B cell (primary cell): ENCODE measurements around the gene SULT1C4. TPM values are rescaled to one million over a fixed set of nuclear protein-coding genes. Genes with fewer than 3 reads are reported as not detected.

Experiments
- ATAC-seq: fragments of 200-7000 bp; cut with Tn5 transposase; one replicate; pipeline ENCODE4 v1.10.0; 2021; ENCODE audit warnings: low read depth, mild to moderate bottlenecking, moderate number of reproducible peaks, moderate library complexity
- CTCF ChIA-PET: fragments of 350-600 bp; sonication (Branson Sonifier 250); formaldehyde crosslinking; loops from one replicate; lab custom pipeline; 2021; ENCODE audit warnings: antibody characterized with exemption, inconsistent platforms; lab: Charles Lee
- POLR2A ChIA-PET: fragments of 350-600 bp; sonication (Branson Sonifier 250); formaldehyde crosslinking; loops from one replicate; lab custom pipeline; 2021; ENCODE audit warnings: antibody characterized with exemption; lab: Charles Lee
- DNase-seq: peaks from one replicate; pipeline ENCODE4 v3.0.0; 2013
- H2AFZ ChIP-seq: 2 replicates; pipeline ENCODE4 v1.6.1; 2012; ENCODE audit warnings: mild to moderate bottlenecking, low read depth, low read length; ENCODE audit not compliant: insufficient read depth, poor library complexity, severe bottlenecking
- H3K27ac ChIP-seq, 2 donors: 1 replicate in 1 of 2; 2 replicates in 1 of 2; pipeline ENCODE4 v1.5.1; 2012 to 2013; ENCODE audit warnings: low read length in 2 of 2, mild to moderate bottlenecking in 2 of 2, moderate library complexity in 1 of 2
- H3K27me3 ChIP-seq, 4 experiments: fragments of 200-600 bp in 1 of 4; sonication (generic) in 1 of 4; replicated peaks in 1 of 4; 1 replicate in 2 of 4; 2 replicates in 2 of 4; pipeline versions ENCODE4 v1.6.1 to v1.7.0; 2013 to 2016; ENCODE audit warnings: low read length in 3 of 4, mild to moderate bottlenecking in 2 of 4, mixed read lengths in 1 of 4, moderate library complexity in 1 of 4; ENCODE audit not compliant: insufficient read depth in 4 of 4, control insufficient read depth in 3 of 4; ENCODE audit errors: control extremely low read depth in 1 of 4
- H3K36me3 ChIP-seq, 2 experiments: replicated peaks in 1 of 2; 1 replicate in 1 of 2; 2 replicates in 1 of 2; pipeline versions ENCODE4 v1.6.1 to v1.7.1; 2013; ENCODE audit warnings: low read length in 1 of 2; ENCODE audit not compliant: insufficient read depth in 2 of 2, control insufficient read depth in 1 of 2; ENCODE audit errors: control extremely low read depth in 1 of 2, extremely low read depth in 1 of 2
- H3K4me1 ChIP-seq, 2 donors: fragments of 200-600 bp in 1 of 2; sonication (generic) in 1 of 2; 1 replicate in 1 of 2; 2 replicates in 1 of 2; pipeline versions ENCODE4 v1.5.1 to v1.6.1; 2013 to 2017; ENCODE audit warnings: low read length in 2 of 2; ENCODE audit not compliant: control insufficient read depth in 2 of 2, insufficient read depth in 2 of 2
- H3K4me2 ChIP-seq: replicated peaks from 2 replicates; pipeline ENCODE3; 2012; ENCODE audit warnings: mild to moderate bottlenecking, low read depth, low read length; ENCODE audit not compliant: poor library complexity, severe bottlenecking
- H3K4me3 ChIP-seq, 5 experiments: fragments of 200-600 bp in 1 of 5; sonication (generic) in 1 of 5; 1 replicate in 3 of 5; 2 replicates in 2 of 5; pipeline versions ENCODE4 v1.5.1 to v1.7.0; 2011 to 2016; ENCODE audit warnings: low read length in 4 of 5, mild to moderate bottlenecking in 4 of 5, low read depth in 2 of 5, control low read depth in 1 of 5, moderate library complexity in 1 of 5; ENCODE audit not compliant: insufficient read depth in 1 of 5; ENCODE audit errors: control extremely low read depth in 1 of 5, extremely low read depth in 1 of 5
- H3K79me2 ChIP-seq: fragments of 200-600 bp; sonication (generic); one replicate; pipeline ENCODE4 v1.6.0; 2016; ENCODE audit warnings: low read length; ENCODE audit not compliant: control insufficient read depth, insufficient read depth
- H3K9ac ChIP-seq: fragments of 200-600 bp; sonication (generic); 2 replicates; pipeline ENCODE4 v1.6.1; 2017; ENCODE audit warnings: mild to moderate bottlenecking, low read length, moderate library complexity
- H3K9me3 ChIP-seq, 3 donors: one replicate each; pipeline versions ENCODE4 v1.6.1 to v1.7.1; 2013; ENCODE audit warnings: low read length in 2 of 3; ENCODE audit not compliant: control insufficient read depth in 2 of 3, insufficient read depth in 1 of 3; ENCODE audit errors: control extremely low read depth in 1 of 3
- H4K20me1 ChIP-seq: 2 replicates; pipeline ENCODE4 v1.6.0; 2012; ENCODE audit warnings: mild to moderate bottlenecking, low read length; ENCODE audit not compliant: insufficient read depth, control insufficient read depth, poor library complexity, severe bottlenecking
- H3K27ac Mint-ChIP-seq: one replicate; pipeline ENCODE4 v1.8.0; 2021; ENCODE audit warnings: mixed read lengths
- H3K27me3 Mint-ChIP-seq: one replicate; pipeline ENCODE4 v1.8.0; 2021; ENCODE audit warnings: mixed read lengths
- H3K4me1 Mint-ChIP-seq: one replicate; pipeline ENCODE4 v1.8.0; 2021; ENCODE audit warnings: mixed read lengths
- H3K4me3 Mint-ChIP-seq: one replicate; pipeline ENCODE4 v1.8.0; 2021; ENCODE audit warnings: mixed read lengths
- H3K9me3 Mint-ChIP-seq: one replicate; pipeline ENCODE4 v1.8.0; 2022; ENCODE audit warnings: mixed read lengths; ENCODE audit not compliant: insufficient read depth
- EZH2 ChIP-seq: IDR thresholded peaks from 2 replicates; pipeline ENCODE4 v1.6.1; 2012; ENCODE audit warnings: borderline replicate concordance, low read depth, mild to moderate bottlenecking, moderate library complexity, low read length; ENCODE audit not compliant: insufficient read depth, poor library complexity, severe bottlenecking
- WGBS: methylation state at CpG from one replicate; pipeline ENCODE4 v1.1.5; 2013; ENCODE audit warnings: missing lambda C conversion rate; ENCODE audit not compliant: insufficient coverage; 5-methylcytosine and 5-hydroxymethylcytosine counted together
- intact Hi-C: fragments of 100-400 bp; cut with micrococcal nuclease; formaldehyde crosslinking; loops from one replicate; pipeline ENCODE4 v1.10.0; 2022
- polyA plus RNA-seq: library from polyadenylated mRNA; depleted of rRNA; stranded (reverse); fragments of >200 nt; gene quantifications from 2 replicates; pipeline ENCODE4 v1.2.3, GENCODE V29; 2012
- total RNA-seq, 2 donors: library from RNA; stranded (reverse); fragments of 120-200 nt in 1 of 2; gene quantifications; 1 replicate in 1 of 2; 2 replicates in 1 of 2; pipeline versions ENCODE4 v1.2.3 to v1.2.4, GENCODE V29; 2013 to 2022
- TF ChIP-seq, protein P1 (sequence below): fragments of 200-600 bp; IDR thresholded peaks from one replicate; pipeline ENCODE4 v1.8.0; 2022; ENCODE audit warnings: antibody characterized with exemption, mild to moderate bottlenecking

Gene SULT1C4
- total and polyA plus RNA-seq, 2 donors (not counting 1 experiment from before 2014, with no cell fraction given) = not detected

DNA sequence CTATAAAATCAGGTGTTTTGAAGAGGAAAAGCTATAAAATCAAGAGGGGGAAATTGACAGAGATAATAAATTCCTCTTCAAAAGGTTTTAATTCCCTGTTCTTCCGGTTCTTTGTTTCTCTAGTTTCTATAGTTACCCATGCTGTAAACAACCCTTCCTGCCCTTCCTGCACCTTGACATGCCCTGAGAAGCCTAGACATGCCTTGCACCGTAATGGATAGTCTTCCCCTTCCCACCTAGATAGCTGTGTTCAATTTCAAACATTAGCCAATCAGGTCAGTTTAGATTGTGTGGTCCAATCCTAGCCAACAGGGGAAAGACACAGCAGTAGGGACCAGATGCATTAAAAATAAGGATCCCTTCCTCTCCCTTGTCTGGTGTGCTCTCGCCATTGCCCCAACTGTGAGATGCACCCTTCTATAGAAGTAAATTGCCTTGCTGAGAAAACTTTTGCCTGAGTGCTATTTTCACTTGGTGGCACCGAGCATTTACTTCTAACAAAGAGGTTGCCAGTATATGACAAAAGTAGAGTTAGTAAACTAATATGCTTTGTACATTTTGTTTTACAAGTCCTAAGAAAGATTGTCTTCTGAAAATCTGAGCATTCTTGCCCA is 27.1 kb downstream of the SULT1C4 start:
- ATAC-seq (no peak), DNase-seq (no peak)
- Histone ChIP-seq H3K4me3 (no peak overlapping the region), H3K27me3 (peaks cover 0 to 2% (median 0%) of the 10 kb centered on the region in 4 experiments), H3K36me3 (no peaks in the 10 kb centered on the region), H3K79me2 (no peaks in the 10 kb centered on the region), H3K9ac (no peak overlapping the region), H3K4me1 (no peaks in the 10 kb centered on the region), H3K4me2 (no peak overlapping the region), H4K20me1 (no peaks in the 10 kb centered on the region), H2AFZ (no peak overlapping the region), H3K9me3 (peaks cover 0 to 19% (median 12%) of the 10 kb centered on the region in 3 donors), H3K27ac (no peak overlapping the region)
- Mint-ChIP-seq H3K27ac (no peak overlapping the region), H3K4me1 (no peaks in the 10 kb centered on the region), H3K27me3 (peaks cover 15% of the 10 kb centered on the region), H3K4me3 (no peak overlapping the region), H3K9me3 (peaks cover 10% of the 10 kb centered on the region)
- intact Hi-C loops = no loop called here
- CTCF ChIA-PET = no interaction called here
- TF ChIP-seq EZH2 = no peak
- TF ChIP-seq, protein P1, sequence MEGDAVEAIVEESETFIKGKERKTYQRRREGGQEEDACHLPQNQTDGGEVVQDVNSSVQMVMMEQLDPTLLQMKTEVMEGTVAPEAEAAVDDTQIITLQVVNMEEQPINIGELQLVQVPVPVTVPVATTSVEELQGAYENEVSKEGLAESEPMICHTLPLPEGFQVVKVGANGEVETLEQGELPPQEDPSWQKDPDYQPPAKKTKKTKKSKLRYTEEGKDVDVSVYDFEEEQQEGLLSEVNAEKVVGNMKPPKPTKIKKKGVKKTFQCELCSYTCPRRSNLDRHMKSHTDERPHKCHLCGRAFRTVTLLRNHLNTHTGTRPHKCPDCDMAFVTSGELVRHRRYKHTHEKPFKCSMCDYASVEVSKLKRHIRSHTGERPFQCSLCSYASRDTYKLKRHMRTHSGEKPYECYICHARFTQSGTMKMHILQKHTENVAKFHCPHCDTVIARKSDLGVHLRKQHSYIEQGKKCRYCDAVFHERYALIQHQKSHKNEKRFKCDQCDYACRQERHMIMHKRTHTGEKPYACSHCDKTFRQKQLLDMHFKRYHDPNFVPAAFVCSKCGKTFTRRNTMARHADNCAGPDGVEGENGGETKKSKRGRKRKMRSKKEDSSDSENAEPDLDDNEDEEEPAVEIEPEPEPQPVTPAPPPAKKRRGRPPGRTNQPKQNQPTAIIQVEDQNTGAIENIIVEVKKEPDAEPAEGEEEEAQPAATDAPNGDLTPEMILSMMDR = no peak
- POLR2A ChIA-PET = no interaction called here
- 53% methylated on average over 2 of the region's 4 CpGs for WGBS

GRCh38 chr2:108407864-108408729 is 30.3 kb downstream of the SULT1C4 start:
- Histone ChIP-seq H3K27ac (no peak overlapping the region), H3K27me3 (peaks cover 0 to 2% (median 0%) of the 10 kb centered on the region in 4 experiments), H4K20me1 (no peaks in the 10 kb centered on the region), H3K4me2 (no peak overlapping the region), H2AFZ (no peak overlapping the region), H3K9ac (no peak overlapping the region), H3K4me1 (no peaks in the 10 kb centered on the region), H3K79me2 (no peaks in the 10 kb centered on the region), H3K9me3 (peaks cover 0 to 4% (median 3%) of the 10 kb centered on the region in 3 donors), H3K36me3 (no peaks in the 10 kb centered on the region), H3K4me3 (no peak overlapping the region)
- H3K27me3 Mint-ChIP-seq = peaks cover 10% of the 10 kb centered on the region
- intact Hi-C loops = no loop called here
- no peak for TF ChIP-seq EZH2
- no peak overlapping the region for H3K27ac Mint-ChIP-seq
- H3K4me1 Mint-ChIP-seq = no peaks in the 10 kb centered on the region
- WGBS = 81% methylated on average over 4 of the region's 6 CpGs
- DNase-seq (no peak), ATAC-seq (no peak)
- POLR2A ChIA-PET = no interaction called here
- peaks cover 10% of the 10 kb centered on the region for H3K9me3 Mint-ChIP-seq
- CTCF ChIA-PET = no interaction called here
- H3K4me3 Mint-ChIP-seq = no peak overlapping the region
